K562 (cell line): ENCODE results near the gene ZNF467. TPM values are rescaled to one million over a fixed set of nuclear protein-coding genes. Genes with fewer than 3 reads are reported as not detected.

ENCODE experiments used
- ATAC-seq: fragments of 200-7000 bp; cut with Tn5 transposase; 3 replicates; pipeline ENCODE4 v1.9.1; 2020; ENCODE audit warnings: moderate library complexity
- BruUV-seq: library from RNA; stranded (reverse); fragments of 400-500 nt; replicated peaks from 2 replicates; lab custom pipeline; 2021; lab: Mats Ljungman, UMichigan
- CTCF ChIA-PET: fragments of 300-600 bp; formaldehyde crosslinking; extraction: SDS; loops from one replicate; lab custom pipeline; 2021; ENCODE audit warnings: low intra/inter-chr PET ratio; lab: Yijun Ruan, JAX
- POLR2A ChIA-PET: fragments of 300-600, 350-650 bp; sonication (Branson Sonifier 250); formaldehyde crosslinking; extraction: SDS; loops from one replicate; lab custom pipeline; 2021; ENCODE audit warnings: antibody characterized with exemption, inconsistent platforms; lab: Yijun Ruan, JAX
- DNase-seq, 4 experiments: peaks; one replicate each; pipeline versions ENCODE4 v3.0.0 to v3.0.0-alpha.2; 2011 to 2018; ENCODE audit warnings: low spot score in 3 of 4, mixed read lengths in 3 of 4; ENCODE audit errors: extremely low read depth in 1 of 4
- FAIRE-seq: peaks from 2 replicates; lab custom pipeline; 2011; peaks lifted over from hg19 to GRCh38; lab: Jason Lieb, UNC
- H2AFZ ChIP-seq: 2 replicates; pipeline ENCODE4 v1.6.0; 2011; ENCODE audit warnings: low read depth, low read length, control low read depth, inconsistent platforms
- H3K27ac ChIP-seq: fragments of 200-600 bp; 3 replicates; pipeline ENCODE4 v1.8.0; 2011; ENCODE audit warnings: low read depth, mild to moderate bottlenecking, control low read depth, inconsistent platforms, low read length, moderate library complexity, mixed read lengths; ENCODE audit errors: extremely low read depth
- H3K27me3 ChIP-seq, 2 experiments: fragments of 300-600 bp in 1 of 2; 2 replicates in 1 of 2; 3 replicates in 1 of 2; pipeline versions ENCODE4 v1.6.0 to v1.8.0; 2011; ENCODE audit warnings: inconsistent platforms in 2 of 2, low read length in 2 of 2, mild to moderate bottlenecking in 1 of 2, mixed read lengths in 1 of 2, moderate library complexity in 1 of 2; ENCODE audit not compliant: control insufficient read depth in 2 of 2, insufficient read depth in 2 of 2
- H3K36me3 ChIP-seq: fragments of 300-600 bp; 3 replicates; pipeline ENCODE4 v1.8.0; 2011; ENCODE audit warnings: mild to moderate bottlenecking, low read length, inconsistent platforms; ENCODE audit not compliant: control insufficient read depth, insufficient read depth
- H3K4me1 ChIP-seq, 2 experiments: fragments of 200-600 bp in 1 of 2; replicated peaks in 1 of 2; 2 replicates in 1 of 2; 3 replicates in 1 of 2; pipeline versions ENCODE4 v1.5.1 to v1.8.0; 2011; ENCODE audit warnings: inconsistent platforms in 2 of 2, low read length in 2 of 2, mild to moderate bottlenecking in 1 of 2, mixed read lengths in 1 of 2, moderate library complexity in 1 of 2; ENCODE audit not compliant: control insufficient read depth in 2 of 2, insufficient read depth in 2 of 2
- H3K4me2 ChIP-seq: 2 replicates; pipeline ENCODE4 v1.6.1; 2011; ENCODE audit warnings: low read length, control low read depth, inconsistent platforms, mixed read lengths; ENCODE audit not compliant: insufficient read depth
- H3K4me3 ChIP-seq: fragments of 200-600 bp; sonication (generic), shearing (Covaris generic); 2 replicates; pipeline ENCODE4 v1.5.1; 2016; ENCODE audit warnings: control low read depth, inconsistent platforms
- H3K79me2 ChIP-seq: fragments of 200-600 bp; 3 replicates; pipeline ENCODE4 v1.8.0; 2011; ENCODE audit warnings: low read length, inconsistent platforms; ENCODE audit not compliant: control insufficient read depth, insufficient read depth
- H3K9ac ChIP-seq, 2 experiments: 2 replicates each; pipeline versions ENCODE4 v1.6.0 to v1.6.1; 2011; ENCODE audit warnings: low read depth in 2 of 2, low read length in 2 of 2, control low read depth in 1 of 2, inconsistent platforms in 1 of 2, mild to moderate bottlenecking in 1 of 2, mixed read lengths in 1 of 2; ENCODE audit not compliant: insufficient read depth in 1 of 2
- H3K9me1 ChIP-seq: one replicate; pipeline ENCODE4 v1.6.0; 2011; ENCODE audit warnings: inconsistent platforms, mild to moderate bottlenecking, low read length, moderate library complexity; ENCODE audit not compliant: control insufficient read depth, insufficient read depth
- H3K9me3 ChIP-seq: replicated peaks from 2 replicates; pipeline ENCODE4 v1.5.1; 2011; ENCODE audit warnings: low read depth, low read length, inconsistent platforms; ENCODE audit not compliant: control insufficient read depth, insufficient read depth
- H4K20me1 ChIP-seq: replicated peaks from 2 replicates; pipeline ENCODE4 v1.6.1; 2011; ENCODE audit warnings: low read length, inconsistent platforms, mixed read lengths; ENCODE audit not compliant: control insufficient read depth, insufficient read depth
- BHLHE40 ChIP-seq: IDR thresholded peaks from 2 replicates; pipeline ENCODE4 v1.6.1; 2011; ENCODE audit warnings: low read length, improper control_type of control experiment
- FOXM1 ChIP-seq, 2 experiments: fragments of 450-650 bp in 1 of 2; sonication (generic) in 1 of 2; formaldehyde crosslinking in 1 of 2; IDR thresholded peaks; 2 replicates each; pipeline versions ENCODE4 v1.6.1 to v1.9.0; 2017 to 2022; ENCODE audit warnings: low read depth in 2 of 2, mild to moderate bottlenecking in 2 of 2, missing genetic modification reagents in 1 of 2, moderate library complexity in 1 of 2
- NR2C1 ChIP-seq, 2 experiments: fragments of 450-650 bp; IDR thresholded peaks; 2 replicates each; pipeline ENCODE4 v1.6.1; 2017; ENCODE audit warnings: mild to moderate bottlenecking in 2 of 2, antibody characterized with exemption in 1 of 2, inconsistent platforms in 1 of 2, missing compliant biosample characterization in 1 of 2, missing genetic modification characterization in 1 of 2
- NR2C2 ChIP-seq, 2 experiments: fragments of 200-800 bp in 1 of 2; sonication (Bioruptor generic) in 1 of 2; sonication (generic) in 1 of 2; formaldehyde crosslinking in 1 of 2; IDR thresholded peaks; 2 replicates each; pipeline versions ENCODE4 v1.6.1 to v1.8.0; 2016 to 2022; ENCODE audit warnings: mild to moderate bottlenecking in 1 of 2, missing compliant biosample characterization in 1 of 2, missing genetic modification characterization in 1 of 2, missing genetic modification reagents in 1 of 2
- PCBP1 ChIP-seq: fragments of 200-400 bp; formaldehyde crosslinking; IDR thresholded peaks from 2 replicates; pipeline ENCODE4 v1.6.1; 2018; ENCODE audit warnings: mild to moderate bottlenecking, low read depth, low read length; ENCODE audit not compliant: poor library complexity, severe bottlenecking
- RBFOX2 ChIP-seq: fragments of 200-400 bp; formaldehyde crosslinking; IDR thresholded peaks from 2 replicates; pipeline ENCODE4 v1.6.1; 2017; ENCODE audit warnings: low read depth, mild to moderate bottlenecking, low read length, moderate library complexity
- USF1 ChIP-seq: sonication (generic); formaldehyde crosslinking; IDR thresholded peaks from 2 replicates; pipeline ENCODE4 v1.9.0; 2022; ENCODE audit warnings: mild to moderate bottlenecking, missing genetic modification reagents
- ZNF277 ChIP-seq: fragments of 250-450 bp; sonication (Bioruptor Pico); IDR thresholded peaks from 2 replicates; pipeline ENCODE4 v1.8.0; 2022; ENCODE audit warnings: inconsistent platforms, mild to moderate bottlenecking, moderate library complexity, borderline replicate concordance
- WGBS: fragments of 100-300 bp; shearing (Covaris generic); methylation state at CpG from one replicate; pipeline ENCODE4 v1.1.6; 2016; ENCODE audit warnings: low coverage, mixed read lengths; ENCODE audit not compliant: insufficient coverage; ENCODE audit errors: missing lambda C conversion rate; 5-methylcytosine and 5-hydroxymethylcytosine counted together
- in situ Hi-C: fragments of 300-500 bp; cut with MboI; formaldehyde crosslinking; loops from 4 replicates; pipeline ENCODE4 v1.15.0; 2018; ENCODE audit warnings: inconsistent platforms, mixed read lengths
- intact Hi-C: fragments of 100-400 bp; cut with micrococcal nuclease; formaldehyde crosslinking; loops from 2 replicates; pipeline ENCODE4 v1.14.2; 2022
- polyA plus RNA-seq, 8 experiments: library from polyadenylated mRNA; depleted of rRNA in 4 of 8; stranded (reverse) in 5 of 8; unstranded in 3 of 8; fragments of >200 nt; fragmentation: Nextera tagmentation in 2 of 8; fragmentation: Illumina TruSeq in 1 of 8; extraction: Ambion mirVana in 2 of 8; extraction: Trizol in 1 of 8; gene quantifications; 2 replicates each; pipeline versions ENCODE4 v1.2.1 to v1.2.3, GENCODE V29; 2011 to 2014; ENCODE audit warnings: inconsistent platforms in 1 of 8, missing spikeins in 1 of 8
- total RNA-seq, 7 experiments: library from RNA; depleted of rRNA in 6 of 7; stranded (reverse); fragments of >200 nt in 6 of 7; fragmentation: Illumina TruSeq in 2 of 7; extraction: Trizol in 2 of 7; gene quantifications; 2 replicates each; pipeline versions ENCODE4 v1.2.1 to v1.2.3, GENCODE V29; 2011 to 2021; ENCODE audit warnings: low replicate concordance in 1 of 7
- TF ChIP-seq, protein P1 (sequence below): sonication (generic); formaldehyde crosslinking; IDR thresholded peaks from 2 replicates; pipeline ENCODE4 v1.9.0; 2022; ENCODE audit warnings: mild to moderate bottlenecking, missing genetic modification reagents

Gene ZNF467
- total and polyA plus RNA-seq, 9 of the 15 experiments (the other 6 are each of a cell fraction or from before 2014, with no cell fraction given) = 0.32 to 14.2 (median 1.7) TPM

DNA sequence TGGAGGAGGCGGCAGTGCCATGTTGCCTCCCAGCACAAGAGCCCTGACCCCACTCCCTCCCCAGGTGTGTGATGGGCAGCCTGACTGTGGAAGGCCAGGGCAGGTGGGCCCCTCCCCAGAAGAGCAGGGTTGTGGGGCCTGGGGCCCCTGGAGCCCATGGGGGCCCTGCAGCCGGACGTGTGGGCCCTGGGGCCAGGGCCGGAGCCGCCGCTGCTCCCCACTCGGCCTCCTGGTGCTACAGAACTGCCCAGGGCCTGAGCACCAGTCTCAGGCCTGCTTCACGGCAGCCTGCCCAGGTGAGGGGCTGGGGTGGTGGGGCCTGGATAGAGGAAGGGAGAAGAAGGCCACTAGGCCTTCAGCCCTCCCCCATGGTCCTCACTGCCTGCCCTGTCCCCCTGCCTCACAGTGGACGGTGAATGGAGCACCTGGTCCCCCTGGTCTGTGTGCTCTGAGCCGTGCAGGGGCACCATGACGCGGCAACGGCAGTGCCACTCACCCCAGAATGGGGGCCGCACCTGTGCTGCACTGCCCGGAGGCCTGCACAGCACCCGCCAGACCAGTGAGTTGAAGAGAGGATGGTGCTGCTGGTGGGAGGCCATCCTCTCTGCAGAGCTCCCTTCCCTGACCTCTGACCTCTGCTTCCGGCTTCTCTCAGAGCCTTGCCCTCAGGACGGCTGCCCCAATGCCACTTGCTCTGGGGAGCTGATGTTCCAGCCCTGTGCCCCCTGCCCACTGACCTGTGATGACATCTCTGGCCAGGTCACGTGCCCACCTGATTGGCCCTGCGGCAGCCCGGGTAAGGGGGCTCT is 18.2 kb upstream of the ZNF467 start:
- peaks cover 12 to 79% of the 10 kb centered on the region in 2 experiments; a peak in 4 of 5 replicates for H3K27me3 ChIP-seq
- no peak for FAIRE-seq

More for the DNA sequence above, 18.2 kb upstream of the ZNF467 start:
- Histone ChIP-seq H3K4me1 (peaks cover 4 to 75% of the 10 kb centered on the region in 2 experiments; a peak in 4 of 5 replicates), H3K79me2 (no peaks in the 10 kb centered on the region), H4K20me1 (no peaks in the 10 kb centered on the region; the same call in 1 of the 2 replicates), H3K9me1 (no peaks in the 10 kb centered on the region), H3K27ac (no peak overlapping the region), H3K4me3 (no peak overlapping the region), H2AFZ (no peak overlapping the region), H3K9ac (no peak overlapping the region), H3K9me3 (no peaks in the 10 kb centered on the region), H3K4me2 (no peak overlapping the region), H3K36me3 (no peaks in the 10 kb centered on the region)
- DNase-seq (no peak), ATAC-seq (no peak)
- WGBS = 61% methylated on average over 19 of the region's 21 CpGs
- in situ Hi-C loops = no loop called here
- POLR2A ChIA-PET = interaction anchor here (0.5 kb wide), 1 partner anchor 68 kb away, joined by 3 read pairs; no protein-coding TSS in a partner anchor
- CTCF ChIA-PET = no interaction called here
- TF ChIP-seq, protein P1, sequence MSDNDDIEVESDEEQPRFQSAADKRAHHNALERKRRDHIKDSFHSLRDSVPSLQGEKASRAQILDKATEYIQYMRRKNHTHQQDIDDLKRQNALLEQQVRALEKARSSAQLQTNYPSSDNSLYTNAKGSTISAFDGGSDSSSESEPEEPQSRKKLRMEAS (CRISPR knock-in tag) = peak; percentile 34; the same call in 1 of the 2 replicates
- peak; percentile 3 for TF ChIP-seq PCBP1
- TF ChIP-seq BHLHE40 = 0 out of 2 replicates have a peak, but pooled peaks have one; percentile 26
- TF ChIP-seq FOXM1 (IDR thresholded peaks at IDR 0.05; ENCODE audit: low read depth) = no peak
- 0 out of 2 replicates have a peak, but pooled peaks have one; percentile 28 for TF ChIP-seq FOXM1 (CRISPR knock-in tag; IDR thresholded peaks at IDR 0.05; ENCODE audit: low read depth)
- TF ChIP-seq NR2C2 (CRISPR knock-in tag; IDR thresholded peaks at IDR 0.05) = peak; percentile 81
- peak; percentile 51 for TF ChIP-seq NR2C2 (tag; IDR thresholded peaks at IDR 0.05)
- TF ChIP-seq ZNF277 (CRISPR knock-in tag) = no peak
- TF ChIP-seq USF1 (CRISPR knock-in tag) = peak; percentile 57
- peak; percentile 62; the same call in 1 of the 2 replicates for TF ChIP-seq NR2C1 (IDR thresholded peaks at IDR 0.05)
- peak; percentile 78 for TF ChIP-seq NR2C1 (tag; IDR thresholded peaks at IDR 0.05)
- TF ChIP-seq RBFOX2 = no peak
- no TSS peak for BruUV-seq
- intact Hi-C loops = no loop called here
